Endothelial cell of umbilical vein (primary cell): ENCODE results near the gene TRMT11. TPM values are rescaled to one million over a fixed set of nuclear protein-coding genes. Genes with fewer than 3 reads are reported as not detected.
"Not testable (repeated sequence)": the region's sequence is repeated elsewhere in the genome, so short reads cannot be mapped to it uniquely, and the experiment has no call there.

Source experiments
- BruUV-seq: library from RNA; stranded (reverse); fragments of 400-500 nt; replicated peaks from 2 replicates; lab custom pipeline; 2021; lab: Mats Ljungman, UMichigan
- CTCF ChIA-PET: fragments of 300-600, 350-600 bp; sonication (Branson Sonifier 250); formaldehyde crosslinking; loops from one replicate; lab custom pipeline; 2021; ENCODE audit warnings: antibody characterized with exemption, inconsistent platforms; lab: Charles Lee
- POLR2A ChIA-PET: fragments of 300-600, 350-600 bp; sonication (Branson Sonifier 250); formaldehyde crosslinking; loops from one replicate; lab custom pipeline; 2021; ENCODE audit warnings: antibody characterized with exemption, inconsistent platforms; lab: Charles Lee
- DNase-seq: peaks from one replicate; pipeline ENCODE4 v3.0.0-alpha.2; 2011; ENCODE audit warnings: low read depth, low spot score
- FAIRE-seq: peaks from 2 replicates; lab custom pipeline; 2011; peaks lifted over from hg19 to GRCh38; lab: Jason Lieb, UNC
- H2AFZ ChIP-seq: 2 replicates; pipeline ENCODE4 v1.6.0; 2012; ENCODE audit warnings: low read depth, low read length, control low read depth, inconsistent platforms
- H3K27ac ChIP-seq: 2 replicates; pipeline ENCODE4 v1.5.1; 2011; ENCODE audit warnings: low read depth, mild to moderate bottlenecking, control low read depth, low read length, moderate library complexity; ENCODE audit not compliant: insufficient read depth
- H3K27me3 ChIP-seq, 2 experiments: 2 replicates each; pipeline versions ENCODE4 v1.6.0 to v1.6.1; 2011; ENCODE audit warnings: low read length in 2 of 2, mixed read lengths in 1 of 2; ENCODE audit not compliant: control insufficient read depth in 2 of 2, insufficient read depth in 2 of 2
- H3K36me3 ChIP-seq, 2 experiments: 2 replicates in 1 of 2; 3 replicates in 1 of 2; pipeline ENCODE4 v1.5.1; 2011; ENCODE audit warnings: low read length in 2 of 2, mild to moderate bottlenecking in 1 of 2, moderate library complexity in 1 of 2; ENCODE audit not compliant: control insufficient read depth in 2 of 2, insufficient read depth in 2 of 2; ENCODE audit errors: extremely low read depth in 1 of 2
- H3K4me1 ChIP-seq: 3 replicates; pipeline ENCODE4 v1.5.1; 2011; ENCODE audit warnings: mild to moderate bottlenecking, low read length; ENCODE audit not compliant: control insufficient read depth, insufficient read depth; ENCODE audit errors: extremely low read depth
- H3K4me2 ChIP-seq: 2 replicates; pipeline ENCODE4 v1.6.1; 2011; ENCODE audit warnings: low read length, control low read depth, mixed read lengths; ENCODE audit not compliant: insufficient read depth
- H3K4me3 ChIP-seq, 3 experiments: fragments of 200-600 bp in 1 of 3; sonication (generic), shearing (Covaris generic) in 1 of 3; replicated peaks in 1 of 3; 2 replicates each; pipeline ENCODE4 v1.5.1; 2011 to 2016; ENCODE audit warnings: control low read depth in 3 of 3, low read length in 3 of 3, mild to moderate bottlenecking in 2 of 3, inconsistent platforms in 1 of 3, low read depth in 1 of 3, moderate library complexity in 1 of 3; ENCODE audit not compliant: insufficient read depth in 1 of 3
- H3K79me2 ChIP-seq: 2 replicates; pipeline ENCODE4 v1.6.0; 2012; ENCODE audit warnings: low read length, inconsistent platforms; ENCODE audit not compliant: control insufficient read depth, insufficient read depth
- H3K9ac ChIP-seq: replicated peaks from 2 replicates; pipeline ENCODE3; 2011; ENCODE audit warnings: low read length, control low read depth; ENCODE audit not compliant: insufficient read depth; ENCODE audit errors: extremely low read depth
- H3K9me1 ChIP-seq: replicated peaks from 3 replicates; pipeline ENCODE4 v1.6.0; 2011; ENCODE audit warnings: mild to moderate bottlenecking, low read length; ENCODE audit not compliant: control insufficient read depth, insufficient read depth; ENCODE audit errors: extremely low read depth
- H3K9me3 ChIP-seq: replicated peaks from 2 replicates; pipeline ENCODE4 v1.5.1; 2012; ENCODE audit warnings: low read length, inconsistent platforms; ENCODE audit not compliant: control insufficient read depth, insufficient read depth
- H4K20me1 ChIP-seq: replicated peaks from 2 replicates; pipeline ENCODE3; 2011; ENCODE audit warnings: mild to moderate bottlenecking, low read length; ENCODE audit not compliant: control insufficient read depth, insufficient read depth; ENCODE audit errors: extremely low read depth
- CTCF ChIP-seq, 2 donors: IDR thresholded peaks; 1 replicate in 1 of 2; 2 replicates in 1 of 2; pipeline ENCODE4 v1.5.1; 2011; ENCODE audit warnings: low read length in 2 of 2, mild to moderate bottlenecking in 2 of 2, moderate library complexity in 2 of 2, control low read depth in 1 of 2, inconsistent platforms in 1 of 2, low read depth in 1 of 2; ENCODE audit not compliant: insufficient read depth in 1 of 2; ENCODE audit errors: extremely low read depth in 1 of 2
- EZH2 ChIP-seq: IDR thresholded peaks from 2 replicates; pipeline ENCODE4 v1.6.1; 2012; ENCODE audit warnings: borderline replicate concordance, low read depth, mild to moderate bottlenecking, moderate library complexity, low read length, inconsistent platforms; ENCODE audit not compliant: severe bottlenecking
- FOS ChIP-seq: IDR thresholded peaks from 2 replicates; pipeline ENCODE4 v1.6.1; 2011; ENCODE audit warnings: mild to moderate bottlenecking, low read length, moderate library complexity, borderline replicate concordance; ENCODE audit not compliant: insufficient read depth
- GATA2 ChIP-seq: IDR thresholded peaks from 2 replicates; pipeline ENCODE4 v1.7.0; 2011; ENCODE audit warnings: low read depth, mild to moderate bottlenecking, moderate library complexity, mixed read lengths, low read length; ENCODE audit not compliant: insufficient read length, insufficient read depth
- JUN ChIP-seq: IDR thresholded peaks from 2 replicates; pipeline ENCODE4 v1.6.1; 2011; ENCODE audit warnings: borderline replicate concordance, low read depth; ENCODE audit not compliant: insufficient read length, insufficient read depth
- MAX ChIP-seq: IDR thresholded peaks from 2 replicates; pipeline ENCODE4 v1.6.1; 2011; ENCODE audit not compliant: insufficient read depth, insufficient read length
- MYC ChIP-seq: IDR thresholded peaks from one replicate; pipeline ENCODE4 v1.6.1; 2011; ENCODE audit warnings: mild to moderate bottlenecking, low read depth, low read length
- POLR2A ChIP-seq: IDR thresholded peaks from 2 replicates; pipeline ENCODE4 v1.6.1; 2012; ENCODE audit warnings: low read depth, mild to moderate bottlenecking, control low read depth, low read length
- POLR2AphosphoS5 ChIP-seq: IDR thresholded peaks from 2 replicates; pipeline ENCODE4 v1.6.1; 2012; ENCODE audit warnings: low read depth, mild to moderate bottlenecking, control low read depth, low read length, moderate library complexity; ENCODE audit not compliant: insufficient read depth
- dilution Hi-C: fragments of 300-500 bp; cut with MboI; formaldehyde crosslinking; loops from one replicate; pipeline ENCODE4 v1.15.0; 2019; ENCODE audit warnings: low sequenced_read_pairs; ENCODE audit not compliant: extremely low pct_ligation_motif_present
- intact Hi-C: fragments of 100-400 bp; cut with micrococcal nuclease; formaldehyde crosslinking; loops from one replicate; pipeline ENCODE4 v1.10.0; 2022
- polyA plus RNA-seq, 4 experiments: library from polyadenylated mRNA; depleted of rRNA in 3 of 4; stranded (reverse) in 3 of 4; unstranded in 1 of 4; fragments of >200 nt; gene quantifications; 2 replicates each; pipeline versions ENCODE4 v1.2.1 to v1.2.3, GENCODE V29; 2011 to 2012; ENCODE audit warnings: missing spikeins in 1 of 4
- total RNA-seq: library from RNA; stranded (reverse); gene quantifications from 2 replicates; pipeline ENCODE4 v1.2.3, GENCODE V29; 2021

The TRMT11 gene
- total and polyA plus RNA-seq, 2 donors (not counting 3 experiments of a cell fraction or from before 2014, with no cell fraction given), result 5.1 to 10.7 TPM

GRCh38 chr6:125950293-125950692 is 36.0 kb upstream of the TRMT11 start:
- no TSS peak for BruUV-seq
- no peak overlapping the region for H3K27ac ChIP-seq

GRCh38 chr6:125950716-125951115 is 35.6 kb upstream of the TRMT11 start:
- H3K9me3 ChIP-seq, H3K36me3 ChIP-seq, POLR2A ChIA-PET, H4K20me1 ChIP-seq, H3K9ac ChIP-seq, H3K27me3 ChIP-seq, H3K79me2 ChIP-seq, H3K27ac ChIP-seq, intact Hi-C loops, DNase-seq, BruUV-seq, FAIRE-seq, dilution Hi-C loops, H2AFZ ChIP-seq, H3K4me3 ChIP-seq, H3K4me2 ChIP-seq, H3K9me1 ChIP-seq: not testable (repeated sequence)
- peaks cover 20% of the 10 kb centered on the region for H3K4me1 ChIP-seq
- CTCF ChIA-PET, result interaction anchor here (1.0 to 8.4 kb wide), 7 partner anchors 16 to 169 kb away, joined by 3 to 123 read pairs (median 6); partner anchors contain the start of gene NCOA7

More at GRCh38 chr6:125950293-125950692, 36.0 kb upstream of the TRMT11 start:
- intact Hi-C loops, result no loop called here
- dilution Hi-C loops, result no loop called here
- H3K79me2 ChIP-seq, result no peaks in the 10 kb centered on the region
- H3K27me3 ChIP-seq, result no peaks in the 10 kb centered on the region
- no peak overlapping the region for H2AFZ ChIP-seq
- H3K4me2 ChIP-seq, result no peak overlapping the region
- ChIA-PET CTCF (no interaction called here), POLR2A (no interaction called here)
- no peak overlapping the region for H3K4me3 ChIP-seq
- H3K9me3 ChIP-seq, result no peaks in the 10 kb centered on the region
- peaks cover 24% of the 10 kb centered on the region for H3K4me1 ChIP-seq
- TF ChIP-seq EZH2, result no peak
- no peak for TF ChIP-seq POLR2AphosphoS5
- TF ChIP-seq MAX, result no peak
- no peak for TF ChIP-seq MYC
- no peak for TF ChIP-seq POLR2A
- no peak for TF ChIP-seq CTCF (IDR thresholded peaks at IDR 0.05; ENCODE audit: extremely low read depth in 1 of 2, insufficient read depth in 1 of 2, low read depth in 1 of 2, low read length in 2 of 2)
- TF ChIP-seq FOS, result no peak
- no peak for TF ChIP-seq GATA2
- TF ChIP-seq JUN, result no peak
- H4K20me1 ChIP-seq, result no peaks in the 10 kb centered on the region
- no peaks in the 10 kb centered on the region for H3K9me1 ChIP-seq
- no peaks in the 10 kb centered on the region for H3K36me3 ChIP-seq
- no peak for FAIRE-seq
- no peak for DNase-seq
- no peak overlapping the region for H3K9ac ChIP-seq
